Forelimb muscle (tissue), 1 donor: ENCODE results near the gene SEC14L2. TPM values are rescaled to one million over a fixed set of nuclear protein-coding genes. Genes with fewer than 3 reads are reported as not detected.

Experiments
- DNase-seq: peaks from one replicate; pipeline ENCODE4 v3.0.0-alpha.2; 2013; ENCODE audit warnings: low read depth
- polyA plus RNA-seq: library from polyadenylated mRNA; unstranded; fragments of 120-200 nt; gene quantifications from one replicate; pipeline ENCODE4 v1.2.1, GENCODE V29; 2013; ENCODE audit not compliant: insufficient read length

SEC14L2 gene
- polyA plus RNA-seq, 1 donor: 2.1 TPM

DNA sequence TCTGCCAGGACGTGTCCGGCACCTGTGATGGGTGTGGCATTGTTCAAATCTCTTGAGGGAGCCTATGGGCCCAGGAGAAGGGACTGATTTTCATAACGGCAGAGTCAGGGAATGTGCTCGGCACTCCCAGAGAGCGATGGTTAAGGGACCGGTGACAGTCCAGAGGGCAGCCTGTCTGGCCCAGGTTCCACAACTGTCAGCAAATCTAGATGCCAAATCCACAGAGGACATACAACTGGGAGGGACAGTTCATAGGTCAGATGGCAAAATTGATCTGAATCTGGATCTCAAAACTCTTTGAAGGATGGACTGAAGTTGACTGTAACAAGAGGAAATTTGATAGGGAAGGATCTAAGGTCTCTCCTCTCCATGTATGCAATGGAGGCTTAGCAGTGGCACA is 7.5 kb downstream of the SEC14L2 start:
- DNase-seq: no peak

DNA sequence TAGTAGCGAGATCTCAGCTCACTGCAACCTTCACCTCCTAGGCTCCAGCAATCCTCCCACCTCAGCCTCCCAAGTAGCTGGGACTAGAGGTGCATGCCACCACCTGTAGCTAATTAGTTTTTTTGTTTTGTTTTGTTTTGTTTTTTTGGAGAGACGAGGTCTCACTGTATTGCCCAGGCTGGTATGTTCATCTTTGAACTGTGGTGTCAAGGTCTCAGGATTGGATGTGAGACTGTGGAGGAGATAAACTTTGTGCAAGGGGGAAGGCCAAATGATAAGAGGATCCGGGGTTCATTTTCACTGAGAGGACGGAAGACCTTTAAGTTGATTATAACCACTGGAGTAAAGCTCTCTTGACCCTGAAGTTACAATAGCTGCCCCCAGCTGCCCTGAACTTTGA is 8.9 kb downstream of the SEC14L2 start:
- DNase-seq: no peak

GRCh38 chr22:30406400-30406799 is 9.6 kb downstream of the SEC14L2 start:
- DNase-seq: no peak

DNA sequence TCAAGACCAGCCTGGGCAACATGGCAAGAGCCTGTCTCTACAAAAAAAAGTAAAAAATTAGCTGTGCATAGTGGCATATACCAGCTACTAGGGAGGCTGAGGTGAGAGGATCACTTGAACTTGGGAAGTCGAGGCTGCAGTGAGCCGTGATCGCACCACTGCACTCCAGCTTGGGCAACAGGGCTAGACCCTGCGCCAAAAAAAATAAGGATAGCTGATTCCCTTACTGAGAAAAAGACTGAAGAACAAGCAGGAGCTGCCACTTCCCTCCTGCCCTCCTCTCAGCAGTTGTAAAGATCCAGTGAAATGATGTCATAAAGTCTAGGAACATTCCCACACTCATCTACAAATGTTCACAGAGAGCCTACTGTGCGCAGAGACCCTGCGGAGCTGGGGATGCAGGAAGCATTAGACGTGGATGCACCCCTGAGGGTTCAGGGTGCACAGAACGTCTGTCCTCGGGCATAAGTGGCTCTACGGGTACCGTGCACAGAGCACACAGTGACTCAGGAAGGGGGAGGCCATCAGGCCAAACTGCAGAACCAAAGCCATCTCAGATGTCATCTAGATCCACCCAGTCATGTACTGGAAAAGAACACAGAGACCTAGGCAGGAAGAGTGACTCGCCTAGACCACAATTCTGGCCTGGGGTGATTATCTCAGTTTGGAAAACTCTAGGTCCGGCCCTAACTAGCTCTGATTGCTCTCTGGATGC is 11.7 kb downstream of the SEC14L2 start:
- no peak for DNase-seq

DNA sequence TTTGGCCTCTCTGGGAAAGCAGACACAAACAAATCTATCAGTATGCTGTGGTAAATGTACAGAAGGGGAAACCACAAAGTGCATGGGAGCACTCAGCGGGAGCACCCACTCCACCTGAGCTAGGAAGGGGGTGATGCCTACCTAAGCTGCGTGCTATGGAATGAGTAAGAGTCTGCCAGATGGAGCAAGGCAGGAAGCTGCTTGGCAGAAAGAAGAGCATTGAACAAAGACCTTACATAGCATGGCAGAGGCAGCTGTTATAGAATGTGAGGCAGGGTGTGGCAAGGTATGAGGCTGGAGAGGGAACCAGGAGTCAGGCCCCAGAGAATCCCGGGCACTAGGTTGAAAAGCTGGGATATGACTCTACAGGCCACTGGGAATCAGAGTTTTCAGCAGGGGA is 15.0 kb downstream of the SEC14L2 start:
- no peak for DNase-seq

DNA sequence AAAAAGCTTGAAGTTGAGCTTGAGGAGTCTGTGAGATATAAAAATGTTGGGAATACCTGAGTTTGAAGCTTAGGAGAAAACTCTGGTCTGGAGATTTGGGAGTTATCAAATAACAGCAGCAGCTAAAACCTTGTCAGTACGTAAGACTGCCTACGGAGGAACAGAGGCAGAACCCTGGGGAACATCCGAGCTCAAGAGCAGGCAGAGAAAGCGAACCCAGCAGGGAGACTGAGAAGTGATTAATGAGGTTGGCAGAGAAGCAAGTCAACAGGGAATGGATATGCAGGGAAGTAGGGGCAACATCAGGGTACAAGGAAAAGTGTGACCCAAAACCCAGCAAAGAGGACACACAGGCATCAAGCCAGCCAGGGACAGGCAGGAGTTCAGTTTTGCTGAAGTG is 16.2 kb downstream of the SEC14L2 start:
- no peak for DNase-seq

DNA sequence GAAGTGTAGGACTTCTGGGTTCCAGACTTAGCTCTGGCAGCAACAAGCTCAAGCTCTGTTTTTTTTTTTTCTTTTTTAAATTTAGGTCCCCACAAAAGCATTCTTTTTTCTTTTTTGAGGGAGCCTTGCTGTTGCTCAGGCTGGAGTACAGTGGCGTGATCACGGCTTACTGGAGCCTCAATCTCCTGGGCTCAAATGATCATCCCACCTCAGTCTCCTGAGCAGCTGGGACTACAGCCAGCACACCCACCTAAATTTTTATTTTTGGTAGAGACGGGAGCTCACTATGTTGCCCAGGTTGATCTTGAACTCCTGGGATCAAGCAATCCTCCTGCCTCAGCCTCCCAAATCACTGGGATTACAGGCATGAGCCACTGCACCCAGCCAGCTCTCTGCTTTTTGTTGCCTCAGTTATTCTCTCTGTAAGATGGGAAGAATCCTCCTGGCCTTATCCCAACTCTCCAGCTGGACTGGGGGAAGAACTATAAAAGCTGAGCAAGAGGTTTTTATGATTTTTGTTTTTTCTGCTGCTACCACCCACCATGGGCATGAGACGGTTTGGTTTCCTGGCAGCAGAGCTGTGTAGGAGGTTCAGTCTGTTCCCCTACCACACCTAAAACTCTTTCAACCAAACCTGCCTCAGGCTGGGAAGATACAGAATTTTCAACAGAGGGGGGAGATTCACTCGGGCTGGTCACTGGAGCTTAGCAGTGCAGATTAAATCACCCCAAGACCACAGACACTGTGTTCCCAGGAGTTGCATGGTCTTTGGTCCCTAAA is 17.1 kb downstream of the SEC14L2 start:
- no peak for DNase-seq

- DNase-seq: no peak
These were observed 17.8 kb downstream of the SEC14L2 start for GRCh38 chr22:30414525-30415047.

DNA sequence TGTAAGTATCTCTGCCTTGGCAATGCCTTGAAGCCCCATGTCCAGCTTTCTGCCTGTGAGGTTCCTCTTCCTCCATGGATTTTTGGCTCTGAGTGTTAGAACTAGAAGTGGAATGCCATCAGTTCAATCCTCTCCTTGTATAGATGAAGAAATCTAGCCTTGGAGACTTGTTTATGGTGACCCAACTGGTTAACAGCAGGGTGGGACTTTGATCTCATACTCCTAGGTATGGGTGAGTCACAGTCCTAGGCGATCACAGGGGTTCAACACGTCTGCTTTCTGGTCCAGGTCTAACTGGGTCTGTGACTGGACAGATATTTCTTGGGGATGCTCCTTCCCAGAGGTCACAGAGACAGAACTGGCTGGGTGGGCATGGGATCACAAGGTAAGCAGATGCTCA is 19.6 kb downstream of the SEC14L2 start:
- DNase-seq: no peak

DNA sequence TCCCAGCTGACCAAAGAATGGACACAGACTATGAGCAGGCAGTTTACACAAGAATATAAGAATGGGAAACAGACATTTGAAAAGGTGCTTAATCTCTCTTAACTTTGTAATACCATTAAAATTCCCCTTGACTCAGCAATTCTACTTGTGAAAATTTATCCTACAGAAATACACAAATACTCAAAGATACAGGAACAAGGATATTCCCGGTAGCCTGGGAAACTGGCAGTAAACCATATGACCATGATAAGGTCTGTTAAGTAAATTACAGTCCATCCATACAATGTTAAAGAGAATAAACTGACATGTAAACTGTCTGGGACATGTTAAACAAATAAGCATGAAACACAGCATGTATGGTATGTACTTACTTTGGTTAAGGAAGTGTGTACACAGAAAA is 20.0 kb downstream of the SEC14L2 start:
- no peak for DNase-seq

DNA sequence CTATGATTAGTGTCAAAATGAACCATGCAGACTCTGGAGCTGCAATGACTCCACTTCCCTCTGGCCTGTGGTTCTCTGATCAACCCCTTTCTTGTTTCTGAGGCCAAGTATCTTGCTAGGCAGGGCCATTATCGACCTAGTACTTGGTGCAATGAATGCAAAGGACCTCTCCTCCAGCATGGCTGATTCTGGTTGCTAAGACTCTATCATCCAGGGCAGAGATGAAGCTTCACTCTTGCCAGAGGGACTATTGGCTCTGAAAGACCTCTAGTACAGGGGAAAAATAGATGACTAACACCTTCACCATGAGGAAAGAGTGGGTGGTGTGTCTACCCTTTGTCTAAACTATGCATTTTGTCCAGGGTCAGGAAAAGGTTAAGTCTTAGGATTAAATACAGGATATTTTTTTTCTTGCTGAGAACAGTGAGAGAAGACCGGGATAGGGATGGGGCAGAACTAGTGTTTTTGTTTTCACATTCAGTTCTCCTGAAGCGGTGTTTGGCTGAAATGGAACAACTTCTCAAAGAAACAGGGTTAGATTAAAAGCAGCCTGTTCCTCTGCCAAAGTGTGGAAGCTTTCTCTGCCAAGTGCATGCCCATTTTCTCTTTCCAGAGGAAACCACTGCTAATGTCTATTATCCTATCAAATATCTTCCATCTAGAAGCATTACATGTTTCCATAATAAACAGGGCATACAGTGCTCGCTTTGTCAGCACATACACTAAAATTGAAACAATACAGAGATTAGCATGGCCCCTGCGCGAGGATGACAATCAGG is 23.7 kb downstream of the SEC14L2 start:
- DNase-seq: no peak

DNA sequence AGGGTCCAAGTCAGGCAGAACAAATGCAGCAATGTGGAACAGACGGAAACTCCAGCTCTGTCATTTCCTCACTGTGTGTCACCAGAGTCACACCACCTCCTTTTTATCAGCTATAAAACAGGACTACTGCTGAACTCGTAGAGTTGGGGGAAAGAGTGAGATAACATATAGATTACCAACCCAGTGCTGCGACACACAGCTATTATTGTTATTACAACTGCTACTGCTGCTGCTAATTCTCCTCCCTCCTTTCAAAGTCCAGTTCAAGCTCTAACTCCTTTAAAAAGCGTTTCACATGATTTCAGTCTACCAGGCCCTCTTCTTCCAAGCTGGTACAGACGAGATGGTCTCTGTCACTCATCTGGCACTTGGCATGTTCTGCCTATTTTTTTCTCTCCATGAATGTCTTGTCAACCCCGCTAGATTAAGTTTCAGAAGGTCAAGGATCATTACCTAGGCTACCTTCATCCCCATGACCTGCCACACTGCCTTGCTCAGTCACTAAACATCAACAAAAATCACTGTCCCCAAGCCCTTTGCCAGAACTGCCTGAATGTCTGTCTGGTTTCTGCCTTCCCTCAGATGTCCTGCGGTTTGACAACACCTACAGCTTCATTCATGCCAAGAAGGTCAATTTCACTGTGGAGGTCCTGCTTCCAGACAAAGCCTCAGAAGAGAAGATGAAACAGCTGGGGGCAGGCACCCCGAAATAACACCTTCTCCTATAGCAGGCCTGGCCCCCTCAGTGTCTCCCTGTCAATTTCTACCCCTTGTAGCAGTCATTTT is 25.1 kb downstream of the SEC14L2 start:
- DNase-seq: no peak

DNA sequence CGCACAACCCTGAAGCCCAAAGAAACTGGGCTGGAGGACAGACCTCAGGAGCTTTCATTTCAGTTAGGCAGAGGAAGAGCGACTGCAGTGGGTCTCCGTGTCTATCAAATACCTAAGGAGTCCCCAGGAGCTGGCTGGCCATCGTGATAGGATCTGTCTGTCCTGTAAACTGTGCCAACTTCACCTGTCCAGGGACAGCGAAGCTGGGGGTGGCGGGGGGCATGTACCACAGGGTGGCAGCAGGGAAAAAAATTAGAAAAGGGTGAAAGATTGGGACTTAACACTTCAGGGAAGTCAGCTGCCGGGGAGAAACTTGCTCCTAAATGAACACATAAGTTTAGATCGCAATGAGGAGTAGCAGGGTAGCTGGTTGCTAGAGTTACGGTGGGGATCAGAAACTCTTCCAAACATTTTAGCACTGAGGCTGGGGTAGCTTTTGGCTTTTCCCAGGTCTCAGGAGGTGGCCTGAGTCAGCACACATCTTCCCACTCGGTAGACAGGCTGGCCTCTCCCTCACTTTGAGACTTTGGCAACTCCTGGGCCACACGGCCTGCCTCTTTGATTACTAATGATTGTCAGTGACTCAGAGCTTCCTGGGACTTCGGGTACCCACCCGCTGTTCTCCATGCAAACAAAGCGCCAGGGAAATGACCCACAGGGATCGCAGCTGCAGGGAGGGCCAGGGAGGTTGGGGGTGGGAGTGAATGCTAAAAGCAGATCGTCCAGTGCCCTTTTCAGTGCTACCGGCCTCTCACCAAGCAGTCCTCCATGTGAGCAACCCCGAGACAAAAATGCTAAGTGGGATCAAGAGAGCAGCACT is 25.9 kb downstream of the SEC14L2 start:
- DNase-seq: no peak

DNA sequence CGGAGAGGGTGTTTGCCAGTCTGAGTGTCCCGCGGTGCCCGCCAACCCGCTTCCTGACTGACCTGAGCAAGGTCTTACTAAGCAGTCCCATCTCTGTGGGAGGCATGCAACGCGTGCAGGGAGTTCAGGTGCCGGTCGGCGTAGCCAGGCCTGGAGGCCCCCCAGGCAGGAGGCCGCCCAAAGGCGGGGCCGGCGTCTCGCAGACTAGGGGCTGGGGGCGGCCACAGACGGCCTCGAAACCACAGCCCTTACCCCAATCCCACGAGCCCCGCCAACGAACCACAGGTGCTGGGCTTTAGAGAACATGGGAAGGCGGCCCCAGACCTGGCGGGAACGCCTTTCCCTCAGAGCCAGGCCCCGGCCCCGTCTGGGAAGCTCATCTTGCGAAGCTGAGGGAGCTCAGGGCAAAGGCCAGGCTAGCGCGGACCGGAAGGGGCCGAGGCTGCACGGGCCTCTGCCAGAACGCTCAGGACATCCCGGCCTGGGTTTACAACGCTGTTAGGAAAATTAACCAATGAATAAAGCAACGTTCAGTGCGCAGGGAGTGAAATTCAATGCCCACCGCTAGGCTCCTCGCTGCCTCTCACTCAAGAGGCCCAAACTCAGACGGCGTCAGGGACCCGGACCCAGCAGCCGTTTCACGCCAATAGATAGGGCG is 26.6 kb downstream of the SEC14L2 start:
- no peak for DNase-seq

DNA sequence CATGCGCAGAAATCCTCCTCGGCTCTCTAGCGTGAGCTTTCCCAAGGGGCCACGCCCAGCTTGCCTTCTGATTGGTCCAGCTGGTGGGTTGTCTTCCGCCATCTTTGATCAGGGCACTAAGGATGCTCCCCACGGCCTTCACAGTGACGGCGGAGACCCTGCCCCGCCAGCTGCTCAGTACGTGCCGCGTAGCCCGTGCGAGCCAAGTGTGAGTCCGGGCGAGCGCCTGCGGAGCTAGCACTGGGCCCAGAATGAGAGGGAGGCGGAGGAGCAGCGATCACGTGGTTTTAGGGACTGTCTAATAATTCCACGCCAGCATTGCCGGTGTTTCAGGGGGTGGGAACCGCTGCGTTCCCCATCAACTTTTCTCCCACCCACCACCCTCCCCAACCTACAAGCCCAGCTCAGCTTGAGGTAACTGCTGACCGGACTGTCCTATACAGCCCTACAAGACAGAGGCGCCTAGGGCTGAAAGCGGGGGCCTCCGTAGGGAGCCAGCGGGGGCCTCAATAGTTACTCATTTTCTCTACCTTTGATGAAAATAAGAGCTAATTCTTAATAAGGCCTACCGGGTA is 27.2 kb downstream of the SEC14L2 start:
- peak; percentile 100 for DNase-seq

GRCh38 chr22:30424534-30425326 is 27.9 kb downstream of the SEC14L2 start:
- DNase-seq: no peak

- no peak for DNase-seq
These were observed 28.5 kb downstream of the SEC14L2 start for GRCh38 chr22:30425327-30425615.

DNA sequence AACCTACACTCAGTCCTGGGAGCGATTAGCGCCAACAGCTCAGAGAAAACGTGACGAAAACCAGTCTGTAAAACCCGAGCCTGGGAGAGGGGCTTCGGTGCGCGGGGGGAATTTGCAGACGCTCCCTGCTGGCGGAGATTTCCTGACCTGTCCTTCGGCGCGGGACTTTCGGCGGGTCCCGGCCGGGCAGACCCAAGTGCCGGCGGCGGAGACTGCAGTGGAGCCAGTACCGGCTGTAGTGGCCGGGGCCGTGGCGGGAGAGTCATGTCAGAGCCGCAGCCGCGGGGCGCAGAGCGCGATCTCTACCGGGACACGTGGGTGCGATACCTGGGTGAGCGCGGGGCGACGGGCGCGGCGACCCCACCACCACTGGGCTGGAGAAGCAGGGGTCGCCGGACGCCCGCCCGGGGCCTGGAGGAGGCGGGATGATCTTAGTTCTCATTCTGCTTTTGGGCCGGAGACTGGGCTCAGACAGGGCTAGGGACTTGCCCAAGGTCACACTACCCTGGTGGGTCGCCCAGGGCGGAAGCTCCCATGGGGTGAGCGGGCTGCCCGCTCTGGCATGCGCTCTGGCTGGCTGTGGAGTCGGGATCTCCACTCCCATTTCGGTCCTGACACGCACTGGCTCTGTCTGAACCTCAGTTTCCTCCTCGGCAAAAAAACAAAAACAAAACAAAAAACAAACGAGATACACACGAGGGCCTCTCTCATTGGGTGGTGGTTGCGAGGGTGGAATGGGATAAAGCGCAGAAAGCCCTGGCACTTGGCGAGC is 29.0 kb downstream of the SEC14L2 start, which contains the start of gene MTFP1:
Gene MTFP1 (plus strand): TSS at position 153 of the 772 bp plus-strand sequence. CDS start 112 bp downstream, at position 265.
- no peak for DNase-seq
